Brain microvascular endothelial cell (primary cell): ENCODE results near the gene SLC39A7.
A peak's percentile ranks its signal among the peaks of the same experiment; 100 is the strongest.

ENCODE experiments used
- DNase-seq: peaks from one replicate; pipeline ENCODE4 v3.0.0-alpha.2; 2020
- H3K27ac ChIP-seq: fragments of 250-450 bp; sonication (Bioruptor Pico); 2 replicates; pipeline ENCODE4 v1.5.1; 2020; ENCODE audit warnings: mild to moderate bottlenecking, moderate library complexity
- H3K27me3 ChIP-seq: fragments of 250-450 bp; sonication (Bioruptor Pico); replicated peaks from 2 replicates; pipeline ENCODE4 v1.5.1; 2020; ENCODE audit warnings: mild to moderate bottlenecking
- H3K36me3 ChIP-seq: fragments of 250-450 bp; sonication (Bioruptor Pico); replicated peaks from 2 replicates; pipeline ENCODE4 v1.5.1; 2020; ENCODE audit warnings: mild to moderate bottlenecking
- H3K4me3 ChIP-seq: 2 replicates; pipeline ENCODE4 v1.5.1; 2011; ENCODE audit warnings: low read depth, mild to moderate bottlenecking, control low read depth, low read length, moderate library complexity
- CTCF ChIP-seq: IDR thresholded peaks from 2 replicates; pipeline ENCODE4 v1.5.1; 2011; ENCODE audit warnings: low read depth, mild to moderate bottlenecking, moderate library complexity, low read length, control low read depth, inconsistent platforms; ENCODE audit errors: missing control alignments
- in situ Hi-C: cut with HindIII; loops from 2 replicates; pipeline ENCODE4 v1.10.0; 2017; ENCODE audit warnings: low sequenced_read_pairs, low pct_ligation_motif_present

The SLC39A7 gene

DNA sequence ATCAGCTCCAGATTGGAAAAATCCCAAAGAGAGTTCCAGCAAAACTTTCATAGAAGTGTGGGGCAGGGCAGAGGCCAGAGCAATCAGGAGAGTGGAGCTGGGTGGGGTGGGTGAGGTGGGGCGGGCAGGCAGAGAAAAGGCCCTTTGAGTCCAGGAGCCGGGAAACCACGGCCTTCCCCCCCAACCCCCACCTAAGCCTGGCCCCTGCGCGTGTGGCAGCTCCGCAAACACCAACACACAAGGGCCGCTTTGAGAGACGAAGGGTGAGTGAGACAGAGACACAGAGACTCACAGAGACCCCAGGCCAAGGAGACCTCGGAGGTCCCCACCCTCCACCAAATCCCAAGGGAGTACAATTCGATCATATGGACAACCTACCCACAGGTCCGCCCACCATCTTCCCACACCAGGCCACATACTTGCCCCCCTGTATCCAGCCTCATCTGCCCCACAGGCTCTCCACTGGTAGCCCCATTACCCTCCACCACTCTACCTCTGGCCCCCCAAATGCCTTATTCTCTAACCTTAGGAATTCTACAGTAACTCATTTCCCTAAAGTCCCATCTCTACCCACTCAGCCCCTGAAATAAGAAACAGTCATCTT lies 10.1 kb upstream of the SLC39A7 start:
- peaks cover 20% of the 10 kb centered on the region for H3K27me3 ChIP-seq
- in situ Hi-C loops, result no loop called here
- no peak for TF ChIP-seq CTCF
- no peak for DNase-seq
- no peak overlapping the region for H3K4me3 ChIP-seq
- peaks cover 16% of the 10 kb centered on the region for H3K36me3 ChIP-seq
- H3K27ac ChIP-seq, result no peak overlapping the region

DNA sequence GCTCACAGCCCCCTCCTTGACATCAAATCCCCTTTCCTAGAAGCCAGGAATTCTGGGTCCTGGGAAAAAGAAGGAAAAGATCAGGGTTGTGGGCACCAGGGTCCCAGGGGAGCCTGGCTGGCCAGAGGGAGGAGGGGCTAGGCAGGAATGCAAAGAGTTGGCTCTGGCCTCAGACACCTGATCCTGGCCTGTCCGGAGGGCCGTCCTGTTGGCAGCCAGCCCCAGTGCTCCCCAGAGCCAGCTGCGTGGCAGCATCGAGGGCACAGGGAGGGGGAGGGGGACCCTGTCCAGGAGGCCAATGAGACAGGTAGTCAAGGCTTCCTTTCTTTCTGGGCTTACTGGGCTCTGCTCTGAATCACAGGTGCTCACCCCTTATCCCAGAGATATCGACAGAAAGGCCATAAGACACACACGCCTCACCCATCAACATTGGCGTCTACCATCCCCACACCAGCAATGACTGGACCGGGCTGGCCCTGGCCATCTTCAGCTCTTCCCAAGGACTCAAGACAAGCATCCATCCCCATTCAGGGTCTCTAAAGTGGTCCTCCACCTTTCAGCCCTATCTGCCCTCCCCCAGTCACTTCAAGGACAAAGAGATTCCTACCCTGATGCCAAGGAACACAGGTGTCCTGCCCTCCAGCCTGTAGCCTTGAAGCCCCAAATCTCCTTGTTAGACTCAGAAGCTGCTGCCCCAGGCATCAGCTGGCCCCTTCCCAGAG lies 9.1 kb upstream of the SLC39A7 start:
- Histone ChIP-seq H3K4me3 (no peak overlapping the region), H3K36me3 (peaks cover 23% of the 10 kb centered on the region), H3K27me3 (peaks cover 20% of the 10 kb centered on the region), H3K27ac (no peak overlapping the region)
- in situ Hi-C loops, result no loop called here
- TF ChIP-seq CTCF, result no peak
- no peak for DNase-seq

DNA sequence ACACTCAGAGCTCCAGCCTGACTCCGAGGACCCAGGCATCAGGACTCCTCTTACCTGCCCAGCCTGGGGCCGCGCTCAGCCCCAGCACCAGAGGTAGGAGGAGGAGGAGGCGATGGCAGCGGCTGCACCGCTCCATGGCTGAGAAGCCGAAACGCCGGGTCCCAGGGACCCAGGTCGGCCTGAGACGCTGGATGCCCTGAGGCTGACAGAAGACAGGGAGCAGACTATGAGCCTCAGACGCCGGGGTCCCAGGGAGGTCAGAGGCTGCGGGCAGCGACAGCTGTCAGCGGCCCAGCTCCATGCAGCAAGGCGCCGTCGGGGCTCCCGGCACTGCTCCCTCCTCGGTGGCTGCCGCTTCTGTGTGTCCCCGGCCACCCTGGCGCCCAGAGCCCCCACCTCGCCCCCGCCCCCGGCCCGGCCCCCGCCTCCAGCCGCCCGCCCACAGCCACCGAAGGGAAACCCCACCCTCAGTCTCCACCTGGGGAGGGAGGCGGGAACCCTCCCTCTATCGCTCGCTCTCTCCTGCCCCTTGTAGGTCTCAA lies 8.5 kb upstream of the SLC39A7 start, which contains the start of gene COL11A2:
TSS of gene COL11A2 (minus strand) at position 363 of the 542 bp plus-strand sequence. CDS start at position 136, 227 bp downstream.
- Histone ChIP-seq H3K4me3 (peak within 1 kb of the TSS; percentile 31), H3K27me3 (peaks cover 20% of the 10 kb centered on the region), H3K36me3 (peaks cover 26% of the 10 kb centered on the region), H3K27ac (no peak within 1 kb of the TSS)
- no peak for DNase-seq
- TF ChIP-seq CTCF, result no peak
- in situ Hi-C loops, result no loop called here

GRCh38 chr6:33192671-33193602 lies 7.7 kb upstream of the SLC39A7 start:
- peaks cover 20% of the 10 kb centered on the region for H3K27me3 ChIP-seq

More at GRCh38 chr6:33192671-33193602, 7.7 kb upstream of the SLC39A7 start:
- no peak for DNase-seq
- Histone ChIP-seq H3K4me3 (peak overlapping the region; percentile 31), H3K36me3 (peaks cover 31% of the 10 kb centered on the region), H3K27ac (no peak overlapping the region)
- no peak for TF ChIP-seq CTCF
- in situ Hi-C loops, result no loop called here
